ENCODE data around the gene FGD2.

- TF ChIP-seq RBAK (tag by site-specific recombination; IDR thresholded peaks at IDR 0.05) (no peak), ZNF549 (tag by site-specific recombination; IDR thresholded peaks at IDR 0.05) (no peak), ZBTB11 (tag by site-specific recombination; conservative IDR thresholded peaks at IDR 0.05; ENCODE audit: low read depth) (no peak), CTCF (tag by site-specific recombination; IDR thresholded peaks at IDR 0.05) (peak; percentile 50), ZBTB49 (tag by site-specific recombination; IDR thresholded peaks at IDR 0.05; ENCODE audit: low read depth) (no peak), ZNF248 (tag by site-specific recombination; IDR thresholded peaks at IDR 0.05) (no peak), TCF7L2 (IDR thresholded peaks at IDR 0.05; ENCODE audit: borderline replicate concordance, low read depth, low read length) (no peak), GLI2 (tag by site-specific recombination; IDR thresholded peaks at IDR 0.05; ENCODE audit: borderline replicate concordance, low read depth) (no peak), YY2 (tag by site-specific recombination; IDR thresholded peaks at IDR 0.05) (no peak), ZNF133 (tag by site-specific recombination; IDR thresholded peaks at IDR 0.05) (no peak), ZNF580 (tag by site-specific recombination; IDR thresholded peaks at IDR 0.05) (no peak), ZNF785 (tag by site-specific recombination; IDR thresholded peaks at IDR 0.05) (no peak), ZNF416 (tag by site-specific recombination; IDR thresholded peaks at IDR 0.05) (no peak)
These were observed 26.1 kb upstream of the FGD2 start for GRCh38 chr6:36979347-36979742.

Measured in HEK293 (cell line).